Measurements from ENCODE around the gene UCKL1. TPM values are rescaled to one million over a fixed set of nuclear protein-coding genes. Genes with fewer than 3 reads are reported as not detected.
"Not testable (repeated sequence)": the region's sequence is repeated elsewhere in the genome, so short reads cannot be mapped to it uniquely, and the experiment has no call there.

The UCKL1 gene
- total and polyA plus RNA-seq, 4 donors: 33.6 to 42.7 (median 36.1) TPM

DNA sequence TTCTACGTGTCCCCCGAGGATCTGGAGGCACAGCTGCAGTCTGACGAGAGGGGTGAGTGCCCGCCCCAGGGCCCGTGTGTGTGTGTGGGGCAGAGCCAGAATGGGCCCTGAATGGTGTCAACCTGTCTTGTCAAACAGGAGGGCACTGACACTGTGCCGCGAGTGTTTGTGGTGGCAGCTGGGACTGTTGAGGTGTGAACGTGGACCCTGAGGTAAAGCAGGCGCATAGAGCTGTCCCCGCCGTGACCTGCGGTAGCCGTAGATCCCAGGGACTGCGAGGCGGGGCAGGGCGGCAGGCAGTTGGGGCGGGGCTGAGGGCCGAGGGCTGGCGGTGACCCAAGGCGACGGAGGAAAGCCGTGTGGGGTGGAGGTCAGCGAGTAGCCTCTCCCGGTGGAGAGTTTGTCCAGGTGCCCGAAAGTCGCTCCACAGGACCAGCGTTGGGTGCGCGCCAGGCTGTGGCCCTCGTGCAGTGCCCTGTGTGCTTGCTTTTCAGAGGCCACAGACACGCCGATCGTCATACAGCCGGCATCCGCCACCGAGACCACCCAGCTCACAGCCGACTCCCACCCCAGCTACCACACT lies 25.2 kb downstream of the UCKL1 start:
- H3K4me1 ChIP-seq (ENCODE audit: control insufficient read depth in 5 of 5, insufficient read depth in 5 of 5, low read length in 5 of 5): no peaks in the 10 kb centered on the region
- H3K27me3 ChIP-seq (ENCODE audit: control insufficient read depth in 3 of 3, insufficient read depth in 3 of 3, low read length in 2 of 3): no peaks in the 10 kb centered on the region
- DNase-seq (no peak), ATAC-seq (ENCODE audit: insufficient read depth, low FRiP score) (no peak)
- TF ChIP-seq, protein P1, sequence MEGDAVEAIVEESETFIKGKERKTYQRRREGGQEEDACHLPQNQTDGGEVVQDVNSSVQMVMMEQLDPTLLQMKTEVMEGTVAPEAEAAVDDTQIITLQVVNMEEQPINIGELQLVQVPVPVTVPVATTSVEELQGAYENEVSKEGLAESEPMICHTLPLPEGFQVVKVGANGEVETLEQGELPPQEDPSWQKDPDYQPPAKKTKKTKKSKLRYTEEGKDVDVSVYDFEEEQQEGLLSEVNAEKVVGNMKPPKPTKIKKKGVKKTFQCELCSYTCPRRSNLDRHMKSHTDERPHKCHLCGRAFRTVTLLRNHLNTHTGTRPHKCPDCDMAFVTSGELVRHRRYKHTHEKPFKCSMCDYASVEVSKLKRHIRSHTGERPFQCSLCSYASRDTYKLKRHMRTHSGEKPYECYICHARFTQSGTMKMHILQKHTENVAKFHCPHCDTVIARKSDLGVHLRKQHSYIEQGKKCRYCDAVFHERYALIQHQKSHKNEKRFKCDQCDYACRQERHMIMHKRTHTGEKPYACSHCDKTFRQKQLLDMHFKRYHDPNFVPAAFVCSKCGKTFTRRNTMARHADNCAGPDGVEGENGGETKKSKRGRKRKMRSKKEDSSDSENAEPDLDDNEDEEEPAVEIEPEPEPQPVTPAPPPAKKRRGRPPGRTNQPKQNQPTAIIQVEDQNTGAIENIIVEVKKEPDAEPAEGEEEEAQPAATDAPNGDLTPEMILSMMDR (IDR thresholded peaks at IDR 0.05; ENCODE audit: control extremely low read depth, extremely low read depth): no peak
- WGBS, 2 donors: 94 to 95% methylated on average over 37 of the region's 37 CpGs
- H3K9ac ChIP-seq (ENCODE audit: insufficient read depth in 1 of 2, low read length in 2 of 2): no peak overlapping the region
- H3K4me3 ChIP-seq: no peak overlapping the region
- H3K27ac ChIP-seq (ENCODE audit: low read depth in 1 of 2, low read length in 1 of 2): no peak overlapping the region
- peaks cover 11 to 70% (median 32%) of the 10 kb centered on the region in 4 donors for H3K36me3 ChIP-seq (ENCODE audit: control insufficient read depth in 4 of 4, insufficient read depth in 4 of 4, low read length in 4 of 4)
- no peaks in the 10 kb centered on the region for H3K9me3 ChIP-seq (ENCODE audit: control insufficient read depth in 4 of 4, insufficient read depth in 3 of 4, low read length in 3 of 4)

DNA sequence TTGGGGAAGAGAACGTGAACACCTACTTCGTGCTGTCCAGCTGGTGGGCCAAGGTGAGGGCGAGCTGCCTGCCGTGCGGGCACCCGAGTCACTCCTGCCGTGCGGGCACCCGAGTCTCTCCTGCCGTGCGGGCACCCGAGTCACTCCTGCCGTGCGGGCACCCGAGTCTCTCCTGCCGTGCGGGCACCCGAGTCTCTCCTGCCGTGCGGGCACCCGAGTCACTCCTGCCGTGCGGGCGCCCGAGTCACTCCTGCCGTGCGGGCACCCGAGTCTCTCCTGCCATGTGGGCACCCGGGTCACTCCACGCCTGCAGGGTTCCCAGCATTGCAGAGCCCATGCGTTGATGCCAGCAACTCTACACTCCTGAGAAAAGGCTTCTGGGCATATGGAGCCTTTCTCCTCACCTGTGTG lies 26.7 kb downstream of the UCKL1 start:
- H3K4me3 ChIP-seq; H3K9ac ChIP-seq (ENCODE audit: insufficient read depth in 1 of 2, low read length in 2 of 2); H3K4me1 ChIP-seq (ENCODE audit: control insufficient read depth in 5 of 5, insufficient read depth in 5 of 5, low read length in 5 of 5); H3K27me3 ChIP-seq (ENCODE audit: control insufficient read depth in 3 of 3, insufficient read depth in 3 of 3, low read length in 2 of 3); ATAC-seq (ENCODE audit: insufficient read depth, low FRiP score); H3K27ac ChIP-seq (ENCODE audit: low read depth in 1 of 2, low read length in 1 of 2); DNase-seq; H3K9me3 ChIP-seq (ENCODE audit: control insufficient read depth in 4 of 4, insufficient read depth in 3 of 4, low read length in 3 of 4): not testable (repeated sequence)
- 96% methylated on average over 31 of the region's 31 CpGs for WGBS, 2 donors
- peaks cover 11 to 57% (median 28%) of the 10 kb centered on the region in 4 donors for H3K36me3 ChIP-seq (ENCODE audit: control insufficient read depth in 4 of 4, insufficient read depth in 4 of 4, low read length in 4 of 4)

DNA sequence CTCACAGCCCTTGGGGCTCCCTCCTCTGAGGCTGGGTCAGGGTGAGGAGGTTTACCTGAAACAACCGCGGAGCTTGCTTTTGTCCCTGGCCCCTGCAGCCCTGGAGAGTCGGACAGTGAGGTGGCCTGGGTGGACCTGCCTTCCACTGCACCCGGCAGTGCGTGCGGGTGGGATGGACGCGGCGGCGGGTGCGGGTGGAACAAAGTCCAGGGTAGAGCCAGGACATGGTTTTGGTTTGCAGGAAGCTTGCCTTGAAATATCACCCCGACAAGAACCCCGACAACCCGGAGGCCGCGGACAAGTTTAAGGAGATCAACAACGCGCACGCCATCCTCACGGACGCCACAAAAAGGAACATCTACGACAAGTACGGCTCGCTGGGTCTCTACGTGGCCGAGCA lies 27.1 kb downstream of the UCKL1 start:
- TF ChIP-seq, protein P1 (IDR thresholded peaks at IDR 0.05; ENCODE audit: control extremely low read depth, extremely low read depth): no peak
- Histone ChIP-seq H3K9me3 (ENCODE audit: control insufficient read depth in 4 of 4, insufficient read depth in 3 of 4, low read length in 3 of 4) (no peaks in the 10 kb centered on the region), H3K27ac (ENCODE audit: low read depth in 1 of 2, low read length in 1 of 2) (no peak overlapping the region), H3K36me3 (ENCODE audit: control insufficient read depth in 4 of 4, insufficient read depth in 4 of 4, low read length in 4 of 4) (peaks cover 11 to 54% (median 28%) of the 10 kb centered on the region in 4 donors), H3K4me3 (no peak overlapping the region), H3K9ac (ENCODE audit: insufficient read depth in 1 of 2, low read length in 2 of 2) (no peak overlapping the region), H3K27me3 (ENCODE audit: control insufficient read depth in 3 of 3, insufficient read depth in 3 of 3, low read length in 2 of 3) (no peaks in the 10 kb centered on the region), H3K4me1 (ENCODE audit: control insufficient read depth in 5 of 5, insufficient read depth in 5 of 5, low read length in 5 of 5) (no peaks in the 10 kb centered on the region)
- DNase-seq (no peak), ATAC-seq (ENCODE audit: insufficient read depth, low FRiP score) (no peak)
- WGBS, 2 donors: 98% methylated on average over 26 of the region's 26 CpGs

DNA sequence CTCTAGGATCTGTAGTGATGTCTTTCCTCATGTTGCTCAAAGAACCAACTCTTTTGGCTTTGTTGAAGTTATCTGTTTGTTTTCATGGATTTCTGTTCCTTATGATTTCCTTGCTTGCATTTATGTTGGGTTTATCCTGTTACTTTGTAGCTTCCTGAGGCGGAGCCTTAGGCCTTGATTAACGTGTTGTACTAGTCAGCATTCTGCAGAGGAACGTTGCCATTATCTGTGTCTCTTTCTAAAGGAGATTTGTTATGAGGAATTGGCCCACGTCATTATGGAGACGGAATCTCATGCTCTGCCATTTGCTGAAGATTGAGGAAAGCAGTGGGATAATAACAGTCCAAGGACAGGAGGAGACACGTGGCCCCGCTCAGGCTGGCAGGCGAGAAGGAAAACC lies 29.9 kb downstream of the UCKL1 start:
- H3K4me1 ChIP-seq (ENCODE audit: control insufficient read depth in 5 of 5, insufficient read depth in 5 of 5, low read length in 5 of 5): no peaks in the 10 kb centered on the region
- 74 to 77% methylated on average over 8 of the region's 8 CpGs for WGBS, 2 donors
- H3K27me3 ChIP-seq (ENCODE audit: control insufficient read depth in 3 of 3, insufficient read depth in 3 of 3, low read length in 2 of 3): no peaks in the 10 kb centered on the region
- no peak overlapping the region for H3K4me3 ChIP-seq
- TF ChIP-seq, protein P1 (IDR thresholded peaks at IDR 0.05; ENCODE audit: control extremely low read depth, extremely low read depth): no peak
- H3K9ac ChIP-seq (ENCODE audit: insufficient read depth in 1 of 2, low read length in 2 of 2): peak overlapping the region in 1 of 2 donors; percentile 34
- DNase-seq (no peak), ATAC-seq (ENCODE audit: insufficient read depth, low FRiP score) (no peak)
- H3K36me3 ChIP-seq (ENCODE audit: control insufficient read depth in 4 of 4, insufficient read depth in 4 of 4, low read length in 4 of 4): peaks cover 10 to 41% (median 17%) of the 10 kb centered on the region in 4 donors
- H3K27ac ChIP-seq (ENCODE audit: low read depth in 1 of 2, low read length in 1 of 2): no peak overlapping the region
- no peaks in the 10 kb centered on the region for H3K9me3 ChIP-seq (ENCODE audit: control insufficient read depth in 4 of 4, insufficient read depth in 3 of 4, low read length in 3 of 4)

All from lung (tissue), 12 donors.